HCT116 (cell line): ENCODE data around the gene GRK6. TPM values are rescaled to one million over a fixed set of nuclear protein-coding genes. Genes with fewer than 3 reads are reported as not detected.
"Not testable (repeated sequence)": the region's sequence is repeated elsewhere in the genome, so short reads cannot be mapped to it uniquely, and the experiment has no call there.

Source experiments
- ATAC-seq: fragments of 200-7000 bp; cut with Tn5 transposase; 2 replicates; pipeline ENCODE4 v1.9.1; 2020; ENCODE audit warnings: mild to moderate bottlenecking, moderate library complexity
- BruUV-seq: library from RNA; stranded (reverse); fragments of 400-500 nt; replicated peaks from 2 replicates; lab custom pipeline; 2021; lab: Mats Ljungman, UMichigan
- CTCF ChIA-PET: fragments of 300-600 bp; sonication (Branson Sonifier 250); formaldehyde crosslinking; loops from one replicate; lab custom pipeline; 2021; ENCODE audit warnings: antibody characterized with exemption; lab: Charles Lee
- POLR2A ChIA-PET: fragments of 300-600, 350-600 bp; sonication (Branson Sonifier 250); formaldehyde crosslinking; loops from one replicate; lab custom pipeline; 2021; ENCODE audit warnings: antibody characterized with exemption; lab: Charles Lee
- RAD21 ChIA-PET, 2 experiments: fragments of 300-600 bp; sonication (Branson Sonifier 250); formaldehyde crosslinking; loops; one replicate each; lab custom pipeline; 2023; ENCODE audit warnings: low total read pairs in 2 of 2; ENCODE audit not compliant: uncharacterized antibody in 2 of 2, unreplicated experiment in 2 of 2, low non-redundant PET in 1 of 2; lab: Charles Lee
- DNase-seq: peaks from one replicate; pipeline ENCODE4 v3.0.0-alpha.2; 2010; ENCODE audit warnings: low read depth, low spot score
- H2AFZ ChIP-seq: fragments of 200-600 bp; shearing (Covaris generic), sonication (generic); 2 replicates; pipeline ENCODE4 v1.6.1; 2017; ENCODE audit warnings: low read depth, mixed run types, mixed read lengths, antibody characterized with exemption, low read length; ENCODE audit not compliant: poor library complexity, severe bottlenecking
- H3K27ac ChIP-seq: 2 replicates; pipeline ENCODE4 v1.5.1; 2012; ENCODE audit warnings: low read depth, low read length
- H3K27me3 ChIP-seq: fragments of 200-600 bp; sonication (generic); 2 replicates; pipeline ENCODE4 v1.6.1; 2016; ENCODE audit warnings: mixed run types, low read length, mixed read lengths; ENCODE audit not compliant: insufficient read depth
- H3K36me3 ChIP-seq, 2 experiments: fragments of 200-500 bp in 1 of 2; fragments of 200-600 bp in 1 of 2; sonication (Bioruptor generic) in 1 of 2; sonication (generic) in 1 of 2; 2 replicates each; pipeline versions ENCODE4 v1.5.1 to v1.6.1; 2014 to 2016; ENCODE audit warnings: low read length in 2 of 2, inconsistent platforms in 1 of 2, mixed read lengths in 1 of 2, mixed run types in 1 of 2; ENCODE audit not compliant: insufficient read depth in 2 of 2, control insufficient read depth in 1 of 2
- H3K4me1 ChIP-seq, 2 experiments: fragments of 200-600 bp in 1 of 2; sonication (generic) in 1 of 2; 2 replicates each; pipeline versions ENCODE4 v1.5.1 to v1.6.1; 2012 to 2017; ENCODE audit warnings: low read length in 2 of 2, inconsistent platforms in 1 of 2, mild to moderate bottlenecking in 1 of 2, mixed read lengths in 1 of 2, mixed run types in 1 of 2, moderate library complexity in 1 of 2; ENCODE audit not compliant: insufficient read depth in 2 of 2, control insufficient read depth in 1 of 2
- H3K4me2 ChIP-seq: fragments of 200-600 bp; sonication (generic); 2 replicates; pipeline ENCODE4 v1.6.1; 2017; ENCODE audit warnings: mixed run types, low read length, mixed read lengths
- H3K4me3 ChIP-seq, 2 experiments: fragments of 200-600 bp in 1 of 2; sonication (generic) in 1 of 2; replicated peaks in 1 of 2; 2 replicates each; pipeline ENCODE4 v1.5.1; 2011 to 2016; ENCODE audit warnings: low read length in 2 of 2, control low read depth in 1 of 2, low read depth in 1 of 2, mild to moderate bottlenecking in 1 of 2, mixed read lengths in 1 of 2, mixed run types in 1 of 2
- H3K79me2 ChIP-seq: fragments of 200-600 bp; sonication (generic); 2 replicates; pipeline ENCODE4 v1.6.1; 2017; ENCODE audit warnings: mild to moderate bottlenecking, mixed run types, low read length, moderate library complexity, mixed read lengths; ENCODE audit not compliant: insufficient read depth
- H3K9ac ChIP-seq: fragments of 200-600 bp; sonication (generic); 2 replicates; pipeline ENCODE4 v1.6.1; 2016; ENCODE audit warnings: low read length, mixed read lengths
- H3K9me2 ChIP-seq: fragments of 200-600 bp; sonication (generic), shearing (Covaris generic); 2 replicates; pipeline ENCODE4 v1.6.1; 2017; ENCODE audit warnings: mixed run types, mild to moderate bottlenecking, moderate library complexity; ENCODE audit not compliant: insufficient read depth
- H3K9me3 ChIP-seq, 2 experiments: fragments of 200-500 bp in 1 of 2; fragments of 200-600 bp in 1 of 2; sonication (Bioruptor generic) in 1 of 2; sonication (generic) in 1 of 2; 2 replicates each; pipeline ENCODE4 v1.6.1; 2014 to 2017; ENCODE audit warnings: low read length in 2 of 2, mixed read lengths in 2 of 2, inconsistent platforms in 1 of 2, low read depth in 1 of 2, mild to moderate bottlenecking in 1 of 2, mixed run types in 1 of 2, moderate library complexity in 1 of 2; ENCODE audit not compliant: control insufficient read depth in 1 of 2, insufficient read depth in 1 of 2
- H4K20me1 ChIP-seq: fragments of 200-600 bp; sonication (generic), shearing (Covaris generic); 2 replicates; pipeline ENCODE4 v1.6.1; 2017; ENCODE audit warnings: mixed run types, mild to moderate bottlenecking, moderate library complexity; ENCODE audit not compliant: insufficient read depth
- EGR1 ChIP-seq: IDR thresholded peaks from 2 replicates; pipeline ENCODE4 v1.6.1; 2012; ENCODE audit warnings: low read depth
- ELF1 ChIP-seq: IDR thresholded peaks from 2 replicates; pipeline ENCODE4 v1.6.1; 2012; ENCODE audit warnings: low read depth, borderline replicate concordance
- JUND ChIP-seq: IDR thresholded peaks from 2 replicates; pipeline ENCODE4 v1.6.1; 2012
- POLR2A ChIP-seq: IDR thresholded peaks from 2 replicates; pipeline ENCODE4 v1.7.0; 2011; ENCODE audit warnings: borderline replicate concordance; ENCODE audit not compliant: insufficient read depth, insufficient read length; ENCODE audit errors: extremely low read depth
- RAD21 ChIP-seq: IDR thresholded peaks from 2 replicates; pipeline ENCODE4 v1.6.1; 2012; ENCODE audit warnings: low read depth, mild to moderate bottlenecking
- TCF7L2 ChIP-seq: IDR thresholded peaks from 2 replicates; pipeline ENCODE4 v1.7.0; 2011; ENCODE audit warnings: borderline replicate concordance, inconsistent platforms; ENCODE audit not compliant: insufficient read depth, insufficient read length; ENCODE audit errors: extremely low read depth
- YY1 ChIP-seq: IDR thresholded peaks from 2 replicates; pipeline ENCODE4 v1.6.1; 2011; ENCODE audit warnings: low read length, low read depth, moderate library complexity, mild to moderate bottlenecking; ENCODE audit not compliant: insufficient replicate concordance; ENCODE audit errors: extremely low read depth
- ZFX ChIP-seq: fragments of 450-650 bp; IDR thresholded peaks from 2 replicates; pipeline ENCODE4 v1.6.1; 2017
- intact Hi-C: fragments of 100-400 bp; cut with micrococcal nuclease; formaldehyde crosslinking; loops from 2 replicates; pipeline ENCODE4 v1.10.0; 2022
- total RNA-seq: library from RNA; stranded (reverse); gene quantifications from one replicate; pipeline ENCODE4 v1.2.1, GENCODE V29; 2021; ENCODE audit not compliant: unreplicated experiment
- TF ChIP-seq, protein P1 (sequence below): IDR thresholded peaks from 2 replicates; pipeline ENCODE4 v1.6.1; 2012
- TF ChIP-seq, protein P2 (sequence below): IDR thresholded peaks from 2 replicates; pipeline ENCODE4 v1.6.1; 2012; ENCODE audit warnings: low read depth

GRK6 gene
- total RNA-seq, 1 experiment from 2014 or later = 89.3 TPM

DNA sequence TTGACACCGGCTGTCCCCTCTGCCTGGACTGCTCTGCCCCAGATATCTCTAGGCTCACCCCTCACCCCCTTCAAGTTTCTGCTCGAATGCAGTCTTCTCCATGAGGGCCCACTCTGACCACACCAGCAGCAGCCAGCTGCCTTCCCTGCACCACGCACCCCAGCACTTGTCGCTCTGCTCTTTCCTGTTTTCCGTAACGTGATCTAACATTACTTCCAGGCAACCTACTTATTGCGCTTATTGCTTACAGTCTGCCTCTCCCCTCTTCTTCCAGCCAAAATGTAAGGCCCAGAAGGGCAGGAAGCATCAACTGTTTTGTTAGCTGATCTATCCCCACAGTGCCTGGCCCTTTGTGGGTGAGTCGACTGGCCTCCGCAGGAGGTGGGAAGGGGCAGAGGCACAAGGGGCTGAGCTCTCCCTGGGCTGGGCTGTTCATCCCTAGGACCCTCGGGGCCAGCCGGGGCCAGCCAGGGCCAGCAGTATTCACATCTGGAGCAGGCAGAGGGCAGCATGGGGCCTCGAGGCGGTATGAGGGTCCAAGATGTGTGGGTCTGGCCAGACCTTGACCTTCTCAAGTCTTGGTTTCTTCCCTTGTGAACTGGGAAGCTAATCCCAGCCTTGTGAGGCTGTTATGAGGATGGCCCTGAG, 58.5 kb downstream of the GRK6 start:
- ChIA-PET RAD21 (no interaction called here), CTCF (no interaction called here), POLR2A (interaction anchor here (2.1 kb wide), 1 partner anchor 10 kb away, joined by 9 read pairs; no protein-coding TSS in a partner anchor)
- peaks cover 10% of the 10 kb centered on the region; the same call in 1 of the 2 replicates for H3K79me2 ChIP-seq
- no TSS peak for BruUV-seq
- intact Hi-C loops = no loop called here
- H4K20me1 ChIP-seq = no peaks in the 10 kb centered on the region
- no peaks in the 10 kb centered on the region; a peak in 1 of 4 replicates for H3K4me1 ChIP-seq
- no peaks in the 10 kb centered on the region for H3K27me3 ChIP-seq
- TF ChIP-seq TCF7L2 (no peak), YY1 (no peak), EGR1 (no peak), RAD21 (no peak), POLR2A (no peak), ELF1 (no peak), ZFX (no peak), JUND (no peak)
- TF ChIP-seq, protein P1, sequence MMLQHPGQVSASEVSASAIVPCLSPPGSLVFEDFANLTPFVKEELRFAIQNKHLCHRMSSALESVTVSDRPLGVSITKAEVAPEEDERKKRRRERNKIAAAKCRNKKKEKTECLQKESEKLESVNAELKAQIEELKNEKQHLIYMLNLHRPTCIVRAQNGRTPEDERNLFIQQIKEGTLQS = no peak
- TF ChIP-seq, protein P2, sequence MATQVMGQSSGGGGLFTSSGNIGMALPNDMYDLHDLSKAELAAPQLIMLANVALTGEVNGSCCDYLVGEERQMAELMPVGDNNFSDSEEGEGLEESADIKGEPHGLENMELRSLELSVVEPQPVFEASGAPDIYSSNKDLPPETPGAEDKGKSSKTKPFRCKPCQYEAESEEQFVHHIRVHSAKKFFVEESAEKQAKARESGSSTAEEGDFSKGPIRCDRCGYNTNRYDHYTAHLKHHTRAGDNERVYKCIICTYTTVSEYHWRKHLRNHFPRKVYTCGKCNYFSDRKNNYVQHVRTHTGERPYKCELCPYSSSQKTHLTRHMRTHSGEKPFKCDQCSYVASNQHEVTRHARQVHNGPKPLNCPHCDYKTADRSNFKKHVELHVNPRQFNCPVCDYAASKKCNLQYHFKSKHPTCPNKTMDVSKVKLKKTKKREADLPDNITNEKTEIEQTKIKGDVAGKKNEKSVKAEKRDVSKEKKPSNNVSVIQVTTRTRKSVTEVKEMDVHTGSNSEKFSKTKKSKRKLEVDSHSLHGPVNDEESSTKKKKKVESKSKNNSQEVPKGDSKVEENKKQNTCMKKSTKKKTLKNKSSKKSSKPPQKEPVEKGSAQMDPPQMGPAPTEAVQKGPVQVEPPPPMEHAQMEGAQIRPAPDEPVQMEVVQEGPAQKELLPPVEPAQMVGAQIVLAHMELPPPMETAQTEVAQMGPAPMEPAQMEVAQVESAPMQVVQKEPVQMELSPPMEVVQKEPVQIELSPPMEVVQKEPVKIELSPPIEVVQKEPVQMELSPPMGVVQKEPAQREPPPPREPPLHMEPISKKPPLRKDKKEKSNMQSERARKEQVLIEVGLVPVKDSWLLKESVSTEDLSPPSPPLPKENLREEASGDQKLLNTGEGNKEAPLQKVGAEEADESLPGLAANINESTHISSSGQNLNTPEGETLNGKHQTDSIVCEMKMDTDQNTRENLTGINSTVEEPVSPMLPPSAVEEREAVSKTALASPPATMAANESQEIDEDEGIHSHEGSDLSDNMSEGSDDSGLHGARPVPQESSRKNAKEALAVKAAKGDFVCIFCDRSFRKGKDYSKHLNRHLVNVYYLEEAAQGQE = no peak
- H3K36me3 ChIP-seq = peaks cover 14 to 27% of the 10 kb centered on the region in 2 experiments; a peak in 3 of 4 replicates
- no peaks in the 10 kb centered on the region for H3K9me3 ChIP-seq
- no peak overlapping the region for H3K27ac ChIP-seq
- H3K4me3 ChIP-seq = no peak overlapping the region
- H3K9ac ChIP-seq = no peak overlapping the region
- H3K9me2 ChIP-seq = no peaks in the 10 kb centered on the region
- H3K4me2 ChIP-seq = no peak overlapping the region
- H2AFZ ChIP-seq = no peak overlapping the region
- no peak for DNase-seq
- no peak for ATAC-seq

DNA sequence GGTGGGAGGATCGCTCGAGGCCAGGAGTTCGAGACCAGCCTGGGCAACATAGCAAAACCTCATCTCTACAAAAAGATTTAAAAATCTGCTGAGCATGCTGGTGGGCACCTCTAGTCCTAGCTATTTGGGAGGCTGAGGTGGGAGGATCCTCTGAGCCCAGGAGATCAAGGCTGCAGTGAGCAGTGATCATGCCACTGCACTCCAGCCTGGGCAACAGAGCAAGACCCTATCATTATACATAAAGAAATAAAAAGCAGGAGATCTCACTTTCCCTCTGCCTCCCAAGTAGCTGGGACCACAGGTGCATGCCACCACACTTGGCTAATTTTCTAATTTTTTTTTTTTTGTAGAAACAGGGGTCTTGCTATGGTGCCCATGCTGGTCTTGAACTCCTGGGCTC, 59.3 kb downstream of the GRK6 start:
- peaks cover 16 to 34% of the 10 kb centered on the region in 2 experiments; a peak in 3 of 4 replicates for H3K36me3 ChIP-seq
- H3K9me3 ChIP-seq, H3K9ac ChIP-seq, RAD21 ChIA-PET, H4K20me1 ChIP-seq, H3K9me2 ChIP-seq, H3K27ac ChIP-seq, ATAC-seq, H3K4me3 ChIP-seq, BruUV-seq, H3K4me2 ChIP-seq, DNase-seq, H3K4me1 ChIP-seq, H3K27me3 ChIP-seq, intact Hi-C loops, CTCF ChIA-PET, H2AFZ ChIP-seq: not testable (repeated sequence)
- POLR2A ChIA-PET = interaction anchor here (2.1 kb wide), 1 partner anchor 9 kb away, joined by 9 read pairs; no protein-coding TSS in a partner anchor
- peaks cover 15% of the 10 kb centered on the region; the same call in 1 of the 2 replicates for H3K79me2 ChIP-seq
